ENCODE measurements around the gene EEIG1.
"Not testable (repeated sequence)": the region's sequence is repeated elsewhere in the genome, so short reads cannot be mapped to it uniquely, and the experiment has no call there.

The EEIG1 gene

DNA sequence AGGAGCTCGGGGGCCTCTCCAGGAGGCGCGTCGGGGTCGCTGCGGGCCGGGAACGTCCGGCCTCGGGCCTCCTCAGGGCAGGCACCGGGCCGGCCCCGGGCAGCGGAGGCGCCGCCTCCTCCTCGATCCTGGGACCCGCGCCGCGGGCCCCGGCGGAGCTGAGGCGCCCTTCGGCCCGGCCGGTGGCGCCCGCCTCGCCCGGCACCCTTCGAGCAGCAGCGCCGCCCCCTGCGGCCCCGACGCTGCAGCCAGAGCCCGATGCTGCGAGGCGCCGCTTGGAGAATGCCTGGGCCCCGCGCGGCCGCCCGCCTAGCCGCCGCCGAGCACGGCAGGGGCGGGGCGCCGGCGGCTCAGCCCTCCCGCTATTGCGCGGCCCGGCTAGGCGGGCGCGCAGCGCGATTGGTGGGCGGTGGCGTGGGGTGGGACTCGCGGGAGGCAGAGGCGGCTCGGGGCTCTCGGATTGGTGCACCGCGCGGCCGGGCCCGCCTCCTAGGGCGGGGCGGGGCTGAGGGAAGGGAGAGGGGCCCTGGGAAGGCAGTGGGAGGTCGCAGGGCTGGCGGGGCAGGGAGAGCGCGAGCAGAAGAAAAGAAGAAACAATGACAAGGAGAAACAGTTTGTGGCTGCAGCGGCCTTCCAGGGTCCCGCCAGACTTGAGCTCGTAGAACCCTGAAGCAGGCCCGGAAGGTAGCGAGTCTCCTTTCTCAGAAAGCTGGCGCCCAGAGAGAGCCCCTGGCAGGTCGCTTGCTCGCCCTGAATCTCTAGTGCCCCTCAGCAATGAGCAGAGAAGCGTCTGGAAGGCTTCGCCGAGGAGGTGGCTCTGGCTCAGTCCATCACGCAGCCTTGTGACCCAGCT lies at the start of gene EEIG1:
Gene EEIG1 (minus strand): TSS at position 284 of the 853 bp plus-strand sequence. CDS start 852 bp downstream, outside the sequence.
- TF ChIP-seq, protein P1, sequence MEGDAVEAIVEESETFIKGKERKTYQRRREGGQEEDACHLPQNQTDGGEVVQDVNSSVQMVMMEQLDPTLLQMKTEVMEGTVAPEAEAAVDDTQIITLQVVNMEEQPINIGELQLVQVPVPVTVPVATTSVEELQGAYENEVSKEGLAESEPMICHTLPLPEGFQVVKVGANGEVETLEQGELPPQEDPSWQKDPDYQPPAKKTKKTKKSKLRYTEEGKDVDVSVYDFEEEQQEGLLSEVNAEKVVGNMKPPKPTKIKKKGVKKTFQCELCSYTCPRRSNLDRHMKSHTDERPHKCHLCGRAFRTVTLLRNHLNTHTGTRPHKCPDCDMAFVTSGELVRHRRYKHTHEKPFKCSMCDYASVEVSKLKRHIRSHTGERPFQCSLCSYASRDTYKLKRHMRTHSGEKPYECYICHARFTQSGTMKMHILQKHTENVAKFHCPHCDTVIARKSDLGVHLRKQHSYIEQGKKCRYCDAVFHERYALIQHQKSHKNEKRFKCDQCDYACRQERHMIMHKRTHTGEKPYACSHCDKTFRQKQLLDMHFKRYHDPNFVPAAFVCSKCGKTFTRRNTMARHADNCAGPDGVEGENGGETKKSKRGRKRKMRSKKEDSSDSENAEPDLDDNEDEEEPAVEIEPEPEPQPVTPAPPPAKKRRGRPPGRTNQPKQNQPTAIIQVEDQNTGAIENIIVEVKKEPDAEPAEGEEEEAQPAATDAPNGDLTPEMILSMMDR (IDR thresholded peaks at IDR 0.05; ENCODE audit: low read length, missing control alignments), result no peak
- peak; percentile 89 for DNase-seq (ENCODE audit: low read depth)
- peak within 1 kb of the TSS; percentile 86 for H3K4me3 ChIP-seq (replicated peaks; ENCODE audit: low read depth, low read length)

GRCh38 chr9:128027705-128028104 lies 46.9 kb upstream of the EEIG1 start:
- DNase-seq (ENCODE audit: low read depth), result no peak
- H3K4me3 ChIP-seq (replicated peaks; ENCODE audit: low read depth, low read length), result no peak overlapping the region
- TF ChIP-seq, protein P1 (IDR thresholded peaks at IDR 0.05; ENCODE audit: low read length, missing control alignments), result no peak

GRCh38 chr9:128026773-128027541 lies 46.2 kb upstream of the EEIG1 start:
- no peak overlapping the region for H3K4me3 ChIP-seq (replicated peaks; ENCODE audit: low read depth, low read length)
- TF ChIP-seq, protein P1 (IDR thresholded peaks at IDR 0.05; ENCODE audit: low read length, missing control alignments), result no peak
- peak; percentile 85 for DNase-seq (ENCODE audit: low read depth)

GRCh38 chr9:128026255-128026772 lies 45.5 kb upstream of the EEIG1 start:
- no peak for DNase-seq (ENCODE audit: low read depth)
- no peak overlapping the region for H3K4me3 ChIP-seq (replicated peaks; ENCODE audit: low read depth, low read length)
- TF ChIP-seq, protein P1 (IDR thresholded peaks at IDR 0.05; ENCODE audit: low read length, missing control alignments), result no peak

DNA sequence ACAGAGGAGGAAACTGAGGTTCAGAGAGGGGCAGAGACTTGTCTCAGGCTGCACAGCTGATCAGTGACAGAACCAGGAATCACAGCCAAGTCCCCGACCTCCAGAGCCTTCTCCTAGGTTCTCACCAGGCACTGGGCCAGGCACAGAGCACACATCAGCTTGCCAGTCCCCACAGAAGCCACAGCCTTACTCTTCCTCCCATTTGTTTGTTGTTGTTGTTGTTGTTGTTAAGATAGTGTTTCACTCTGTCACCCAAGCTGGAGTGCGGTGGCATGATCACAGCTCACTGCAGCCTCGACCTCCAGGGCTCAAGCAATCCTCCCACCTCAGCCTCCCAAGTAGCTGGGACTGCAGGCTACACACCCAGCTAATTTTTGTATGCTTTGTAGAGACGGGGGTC lies 44.9 kb upstream of the EEIG1 start:
- TF ChIP-seq, protein P1 (IDR thresholded peaks at IDR 0.05; ENCODE audit: low read length, missing control alignments), result no peak
- DNase-seq (ENCODE audit: low read depth), result no peak
- H3K4me3 ChIP-seq (replicated peaks; ENCODE audit: low read depth, low read length), result no peak overlapping the region

DNA sequence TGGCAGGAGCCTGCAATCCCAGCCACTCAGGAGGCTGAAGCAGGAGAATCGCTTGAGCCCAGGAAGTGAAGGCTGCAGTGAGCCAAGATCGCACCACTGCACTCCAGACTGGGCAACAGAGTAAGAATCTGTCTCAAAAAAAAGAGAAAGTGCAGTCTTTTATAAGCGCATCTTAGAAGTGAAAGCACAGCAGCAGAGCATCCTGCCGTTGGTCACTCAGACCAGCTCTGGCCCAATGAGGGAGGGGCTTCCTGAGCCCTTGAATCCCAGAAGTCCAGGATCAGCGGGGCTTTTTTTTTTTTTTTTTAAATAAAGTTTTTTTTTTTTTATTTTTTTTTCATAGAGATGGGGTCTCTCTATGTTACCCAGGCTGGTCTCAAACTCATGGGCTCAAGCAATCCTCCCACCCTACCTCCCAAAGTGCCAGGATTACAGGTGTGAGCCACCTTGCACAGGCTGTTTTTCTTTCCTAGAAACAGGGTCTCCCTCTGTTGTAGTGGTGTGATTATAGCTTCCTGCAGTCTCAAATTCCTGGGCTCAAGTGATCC lies 44.0 kb upstream of the EEIG1 start:
- no peak for DNase-seq (ENCODE audit: low read depth)
- TF ChIP-seq, protein P1 (IDR thresholded peaks at IDR 0.05; ENCODE audit: low read length, missing control alignments), result no peak
- no peak overlapping the region for H3K4me3 ChIP-seq (replicated peaks; ENCODE audit: low read depth, low read length)

DNA sequence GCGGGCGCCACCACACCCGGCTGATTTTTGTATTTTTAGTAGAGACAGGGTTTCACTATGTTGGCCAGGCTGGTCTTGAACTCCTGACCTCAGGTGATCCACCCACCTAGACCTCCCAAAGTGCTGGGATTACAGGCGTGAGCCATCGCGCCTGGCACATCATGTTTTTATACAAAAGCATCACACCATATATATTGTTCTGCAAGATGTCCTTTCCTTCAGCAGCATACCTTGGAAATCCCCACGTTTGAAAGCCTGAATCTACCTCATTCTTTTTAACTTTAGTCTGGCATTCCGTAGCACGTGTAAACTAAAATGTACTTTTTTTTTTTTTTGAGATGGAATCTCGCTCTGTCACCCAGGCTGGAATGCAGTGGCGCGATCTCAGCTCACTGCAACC lies 42.9 kb upstream of the EEIG1 start:
- not testable (repeated sequence) for H3K4me3 ChIP-seq (replicated peaks; ENCODE audit: low read depth, low read length); DNase-seq (ENCODE audit: low read depth)
